Progenitor cell of endocrine pancreas (in vitro differentiated cells): ENCODE results near the gene PPFIA3. TPM values are rescaled to one million over a fixed set of nuclear protein-coding genes. Genes with fewer than 3 reads are reported as not detected.
"Not testable (repeated sequence)": the region's sequence is repeated elsewhere in the genome, so short reads cannot be mapped to it uniquely, and the experiment has no call there.

ENCODE experiments used
- DNase-seq: peaks from one replicate; pipeline ENCODE4 v3.0.0; 2021; ENCODE audit warnings: low spot score; ENCODE audit not compliant: unreplicated experiment
- H3K27ac Mint-ChIP-seq: 2 replicates; pipeline ENCODE4 v1.8.0; 2021; ENCODE audit warnings: mild to moderate bottlenecking, moderate library complexity, mixed read lengths
- H3K27me3 Mint-ChIP-seq: 2 replicates; pipeline ENCODE4 v1.8.0; 2021; ENCODE audit warnings: mixed read lengths
- H3K36me3 Mint-ChIP-seq: 2 replicates; pipeline ENCODE4 v1.8.0; 2022; ENCODE audit warnings: mixed read lengths; ENCODE audit not compliant: insufficient read depth
- H3K4me1 Mint-ChIP-seq: 2 replicates; pipeline ENCODE4 v1.8.0; 2021; ENCODE audit warnings: low read depth, mixed read lengths
- H3K4me3 Mint-ChIP-seq: 2 replicates; pipeline ENCODE4 v1.8.0; 2021; ENCODE audit warnings: low read depth, mild to moderate bottlenecking, moderate library complexity, mixed read lengths
- H3K9me3 Mint-ChIP-seq: 2 replicates; pipeline ENCODE4 v1.8.0; 2021; ENCODE audit warnings: low read depth, mixed read lengths
- CTCF ChIP-seq: fragments of 200-600 bp; sonication (generic); IDR thresholded peaks from one replicate; pipeline ENCODE4 v1.5.0; 2021; ENCODE audit warnings: antibody characterized with exemption, mild to moderate bottlenecking; ENCODE audit not compliant: unreplicated experiment
- total RNA-seq: library from RNA; stranded (reverse); gene quantifications from 2 replicates; pipeline ENCODE4 v1.2.1, GENCODE V29; 2021

Gene PPFIA3
- total RNA-seq, 1 donor from 2014 or later = 6.7 TPM

GRCh38 chr19:49125025-49125731 is 5.8 kb downstream of the PPFIA3 start:
- H3K27me3 Mint-ChIP-seq = peaks cover 52% of the 10 kb centered on the region
- H3K4me1 Mint-ChIP-seq = peaks cover 2% of the 10 kb centered on the region
- no peaks in the 10 kb centered on the region for H3K9me3 Mint-ChIP-seq
- no peak for TF ChIP-seq CTCF
- no peak overlapping the region for H3K4me3 Mint-ChIP-seq
- no peaks in the 10 kb centered on the region for H3K36me3 Mint-ChIP-seq
- no peak overlapping the region for H3K27ac Mint-ChIP-seq
- DNase-seq = no peak

- Mint-ChIP-seq H3K9me3 (no peaks in the 10 kb centered on the region), H3K27me3 (peaks cover 44% of the 10 kb centered on the region), H3K4me3 (no peak overlapping the region)
Measured at GRCh38 chr19:49126575-49126974, 7.2 kb downstream of the PPFIA3 start.

GRCh38 chr19:49127225-49127624 is 7.9 kb downstream of the PPFIA3 start:
- not testable (repeated sequence) for H3K27ac Mint-ChIP-seq, H3K4me1 Mint-ChIP-seq, H3K4me3 Mint-ChIP-seq, H3K36me3 Mint-ChIP-seq, DNase-seq, H3K9me3 Mint-ChIP-seq
- peaks cover 39% of the 10 kb centered on the region for H3K27me3 Mint-ChIP-seq

More at GRCh38 chr19:49126575-49126974, 7.2 kb downstream of the PPFIA3 start:
- no peaks in the 10 kb centered on the region for H3K4me1 Mint-ChIP-seq
- H3K27ac Mint-ChIP-seq = no peak overlapping the region
- DNase-seq = no peak
- TF ChIP-seq CTCF = no peak
- no peaks in the 10 kb centered on the region for H3K36me3 Mint-ChIP-seq

- H3K27ac Mint-ChIP-seq = no peak overlapping the region
Measured at GRCh38 chr19:49127674-49128544, 8.6 kb downstream of the PPFIA3 start.

GRCh38 chr19:49128545-49129237 is 9.3 kb downstream of the PPFIA3 start:
- no peaks in the 10 kb centered on the region for H3K4me1 Mint-ChIP-seq
- no peak overlapping the region for H3K27ac Mint-ChIP-seq
- H3K9me3 Mint-ChIP-seq = no peaks in the 10 kb centered on the region
- H3K27me3 Mint-ChIP-seq = peaks cover 39% of the 10 kb centered on the region
- H3K36me3 Mint-ChIP-seq = no peaks in the 10 kb centered on the region
- no peak for DNase-seq
- no peak for TF ChIP-seq CTCF
- H3K4me3 Mint-ChIP-seq = no peak overlapping the region

More at GRCh38 chr19:49127674-49128544, 8.6 kb downstream of the PPFIA3 start:
- Mint-ChIP-seq H3K4me3 (peak overlapping the region; percentile 69), H3K4me1 (no peaks in the 10 kb centered on the region), H3K36me3 (no peaks in the 10 kb centered on the region), H3K27me3 (peaks cover 39% of the 10 kb centered on the region), H3K9me3 (no peaks in the 10 kb centered on the region)
- DNase-seq = peak; percentile 84
- peak; percentile 10 for TF ChIP-seq CTCF
